SK-N-SH (cell line): ENCODE results near the gene PKNOX2. TPM values are rescaled to one million over a fixed set of nuclear protein-coding genes. Genes with fewer than 3 reads are reported as not detected.

Experiments
- CTCF ChIA-PET: fragments of 300-600, 350-600 bp; formaldehyde crosslinking; extraction: SDS; loops from one replicate; lab custom pipeline; 2021; lab: Yijun Ruan, JAX
- POLR2A ChIA-PET: fragments of 350-600 bp; sonication (Branson Sonifier 250); formaldehyde crosslinking; extraction: SDS; loops from one replicate; lab custom pipeline; 2020; ENCODE audit warnings: antibody characterized with exemption, inconsistent platforms; lab: Yijun Ruan, JAX
- DNase-seq: peaks from one replicate; pipeline ENCODE4 v3.0.0; 2012
- H2AFZ ChIP-seq: fragments of 200-600 bp; sonication (generic); 2 replicates; pipeline ENCODE4 v1.8.1; 2016; ENCODE audit warnings: antibody characterized with exemption, mild to moderate bottlenecking, low read depth
- H3F3A ChIP-seq: fragments of 200-600 bp; sonication (generic); replicated peaks from 2 replicates; pipeline ENCODE3; 2016; ENCODE audit warnings: antibody characterized with exemption, mild to moderate bottlenecking; ENCODE audit not compliant: insufficient read depth
- H3K27ac ChIP-seq, 2 experiments: fragments of 200-500 bp in 1 of 2; fragments of 200-600 bp in 1 of 2; sonication (Bioruptor generic) in 1 of 2; sonication (generic), shearing (Covaris generic) in 1 of 2; 2 replicates each; pipeline versions ENCODE4 v1.5.1 to v1.6.1; 2014 to 2016; ENCODE audit warnings: low read depth in 2 of 2, inconsistent platforms in 1 of 2, low read length in 1 of 2, mild to moderate bottlenecking in 1 of 2, mixed read lengths in 1 of 2
- H3K27me3 ChIP-seq: fragments of 200-600 bp; sonication (generic), shearing (Covaris generic); 2 replicates; pipeline ENCODE4 v1.6.1; 2016; ENCODE audit warnings: mixed run types; ENCODE audit not compliant: insufficient read depth
- H3K36me3 ChIP-seq, 2 experiments: fragments of 200-500 bp in 1 of 2; fragments of 200-600 bp in 1 of 2; sonication (Bioruptor generic) in 1 of 2; sonication (generic) in 1 of 2; replicated peaks in 1 of 2; 2 replicates each; pipeline versions ENCODE3 to v1.5.1; 2014 to 2016; ENCODE audit warnings: low read length in 1 of 2, mild to moderate bottlenecking in 1 of 2; ENCODE audit not compliant: insufficient read depth in 2 of 2, control insufficient read depth in 1 of 2
- H3K4me1 ChIP-seq, 2 experiments: fragments of 200-500 bp in 1 of 2; fragments of 200-600 bp in 1 of 2; sonication (Bioruptor generic) in 1 of 2; sonication (generic), shearing (Covaris generic) in 1 of 2; 2 replicates each; pipeline versions ENCODE4 v1.5.1 to v1.6.1; 2014 to 2016; ENCODE audit warnings: low read depth in 1 of 2, low read length in 1 of 2, mixed run types in 1 of 2; ENCODE audit not compliant: insufficient read depth in 2 of 2, control insufficient read depth in 1 of 2
- H3K4me2 ChIP-seq: fragments of 200-600 bp; sonication (generic), shearing (Covaris generic); 2 replicates; pipeline ENCODE4 v1.6.1; 2017; ENCODE audit warnings: mixed run types
- H3K4me3 ChIP-seq, 2 experiments: fragments of 200-500 bp in 1 of 2; fragments of 200-600 bp in 1 of 2; sonication (Bioruptor generic) in 1 of 2; sonication (generic), shearing (Covaris generic) in 1 of 2; 2 replicates each; pipeline versions ENCODE4 v1.5.1 to v1.8.1; 2014 to 2016; ENCODE audit warnings: low read depth in 2 of 2, inconsistent platforms in 1 of 2, low read length in 1 of 2, mild to moderate bottlenecking in 1 of 2, mixed read lengths in 1 of 2, moderate library complexity in 1 of 2
- H3K79me2 ChIP-seq: fragments of 200-600 bp; sonication (generic); 2 replicates; pipeline ENCODE4 v1.8.1; 2017; ENCODE audit warnings: mild to moderate bottlenecking; ENCODE audit not compliant: insufficient read depth
- H3K9ac ChIP-seq: fragments of 200-600 bp; sonication (generic); 2 replicates; pipeline ENCODE4 v1.6.1; 2017; ENCODE audit warnings: mixed run types
- H3K9me2 ChIP-seq: fragments of 200-600 bp; sonication (generic); 2 replicates; pipeline ENCODE4 v1.6.1; 2017; ENCODE audit warnings: mixed run types
- H3K9me3 ChIP-seq: fragments of 200-600 bp; sonication (generic); 2 replicates; pipeline ENCODE4 v1.6.1; 2017; ENCODE audit warnings: mixed run types, mild to moderate bottlenecking, moderate library complexity
- H4K20me1 ChIP-seq: fragments of 200-600 bp; sonication (generic); 2 replicates; pipeline ENCODE4 v1.6.1; 2017; ENCODE audit warnings: mild to moderate bottlenecking, mixed run types; ENCODE audit not compliant: insufficient read depth
- CHD2 ChIP-seq: fragments of 150-350 bp; IDR thresholded peaks from 2 replicates; pipeline ENCODE4 v1.6.1; 2018; ENCODE audit warnings: low read length; ENCODE audit not compliant: partially characterized antibody
- ELF1 ChIP-seq: IDR thresholded peaks from 2 replicates; pipeline ENCODE4 v1.4.0; 2012
- EP300 ChIP-seq, 2 experiments: IDR thresholded peaks; 2 replicates each; pipeline versions ENCODE4 v1.4.0 to v1.6.1; 2012; ENCODE audit warnings: borderline replicate concordance in 1 of 2, low read depth in 1 of 2, low read length in 1 of 2
- EZH2phosphoT487 ChIP-seq: fragments of 200-600 bp; sonication (generic); IDR thresholded peaks from 2 replicates; pipeline ENCODE4 v1.6.1; 2017; ENCODE audit warnings: low read depth, mixed run types, mild to moderate bottlenecking, antibody characterized with exemption, moderate library complexity, borderline replicate concordance
- FOSL2 ChIP-seq: IDR thresholded peaks from 2 replicates; pipeline ENCODE4 v1.4.0; 2012; ENCODE audit warnings: low read depth, mild to moderate bottlenecking, moderate library complexity, borderline replicate concordance
- GABPA ChIP-seq: IDR thresholded peaks from 2 replicates; pipeline ENCODE4 v1.4.0; 2012; ENCODE audit warnings: low read depth, mild to moderate bottlenecking
- JUND ChIP-seq: IDR thresholded peaks from 2 replicates; pipeline ENCODE4 v1.4.0; 2012
- NFIC ChIP-seq: IDR thresholded peaks from 2 replicates; pipeline ENCODE4 v1.4.0; 2012; ENCODE audit warnings: borderline replicate concordance
- PBX3 ChIP-seq: IDR thresholded peaks from 2 replicates; pipeline ENCODE4; 2012
- POLR2AphosphoS5 ChIP-seq: IDR thresholded peaks from 2 replicates; pipeline ENCODE4 v1.6.1; 2012; ENCODE audit warnings: low read depth, low read length
- RAD21 ChIP-seq: IDR thresholded peaks from 2 replicates; pipeline ENCODE4 v1.6.1; 2012; ENCODE audit warnings: mild to moderate bottlenecking, low read length
- RXRA ChIP-seq: IDR thresholded peaks from 2 replicates; pipeline ENCODE4 v1.4.0; 2012; ENCODE audit warnings: low read depth, mild to moderate bottlenecking, borderline replicate concordance
- SIN3A ChIP-seq: IDR thresholded peaks from 2 replicates; pipeline ENCODE4 v1.6.1; 2012; ENCODE audit warnings: low read depth, mild to moderate bottlenecking, low read length, moderate library complexity, borderline replicate concordance
- SMC3 ChIP-seq: IDR thresholded peaks from 2 replicates; pipeline ENCODE4 v1.6.1; 2012; ENCODE audit warnings: low read depth, low read length, improper control_type of control experiment
- TCF12 ChIP-seq: IDR thresholded peaks from 2 replicates; pipeline ENCODE4 v1.4.0; 2012
- TEAD4 ChIP-seq: IDR thresholded peaks from 2 replicates; pipeline ENCODE4 v1.4.0; 2012; ENCODE audit warnings: mild to moderate bottlenecking, borderline replicate concordance; ENCODE audit not compliant: insufficient read depth
- USF1 ChIP-seq: IDR thresholded peaks from 2 replicates; pipeline ENCODE4 v1.4.0; 2012; ENCODE audit warnings: low read depth, borderline replicate concordance
- USF2 ChIP-seq: fragments of 150-350 bp; IDR thresholded peaks from 2 replicates; pipeline ENCODE4 v1.6.1; 2017; ENCODE audit warnings: antibody characterized with exemption, low read length, low read depth, borderline replicate concordance
- YY1 ChIP-seq: IDR thresholded peaks from 2 replicates; pipeline ENCODE4 v1.4.0; 2012; ENCODE audit warnings: low read depth, mild to moderate bottlenecking
- ZBTB33 ChIP-seq: IDR thresholded peaks from 2 replicates; pipeline ENCODE4 v1.4.0; 2012; ENCODE audit warnings: low read depth, borderline replicate concordance
- WGBS: methylation state at CpG from one replicate; pipeline ENCODE4 v1.1.6; 2017; ENCODE audit warnings: low lambda C conversion rate; 5-methylcytosine and 5-hydroxymethylcytosine counted together
- polyA plus RNA-seq, 3 experiments: library from polyadenylated mRNA; depleted of rRNA; stranded (reverse); fragments of >200 nt; gene quantifications; 2 replicates each; pipeline ENCODE4 v1.2.3, GENCODE V29; 2012

Gene PKNOX2
- polyA plus RNA-seq, 1 of the 3 experiments (the other 2 are of a cell fraction), result 0.02 TPM

- Histone ChIP-seq H2AFZ (no peak overlapping the region), H3K4me2 (no peak overlapping the region), H3K4me3 (no peak overlapping the region), H3K9ac (no peak overlapping the region), H3K27me3 (no peaks in the 10 kb centered on the region; the same call in 1 of the 2 replicates), H4K20me1 (no peaks in the 10 kb centered on the region), H3K4me1 (peaks cover 0 to 4% of the 10 kb centered on the region in 2 experiments; a peak in 1 of 4 replicates), H3K27ac (no peak overlapping the region), H3K36me3 (no peaks in the 10 kb centered on the region), H3K9me3 (no peaks in the 10 kb centered on the region), H3K79me2 (no peaks in the 10 kb centered on the region), H3F3A (no peaks in the 10 kb centered on the region), H3K9me2 (no peaks in the 10 kb centered on the region)
- 37% methylated on average over 8 of the region's 8 CpGs for WGBS
- TF ChIP-seq YY1, result no peak
- no peak for TF ChIP-seq TCF12
- TF ChIP-seq TEAD4, result no peak
- TF ChIP-seq ELF1, result no peak
- TF ChIP-seq ZBTB33, result no peak
- TF ChIP-seq NFIC, result no peak
- TF ChIP-seq SIN3A, result no peak
- TF ChIP-seq EZH2phosphoT487, result no peak
- no peak for TF ChIP-seq POLR2AphosphoS5
- no peak for TF ChIP-seq RAD21
- no peak for TF ChIP-seq EP300 (IDR thresholded peaks at IDR 0.05; ENCODE audit: borderline replicate concordance in 1 of 2, low read depth in 1 of 2, low read length in 1 of 2)
- no peak for TF ChIP-seq GABPA
- TF ChIP-seq CHD2, result no peak
- TF ChIP-seq JUND, result no peak
- TF ChIP-seq RXRA, result no peak
- no peak for TF ChIP-seq FOSL2
- no peak for TF ChIP-seq USF1
- CTCF ChIA-PET, result interaction anchor here (0.6 to 6.3 kb wide), 9 partner anchors 9 to 339 kb away, joined by 3 to 49 read pairs (median 8); no protein-coding TSS in a partner anchor
- POLR2A ChIA-PET, result no interaction called here
- DNase-seq, result no peak
These were observed 266.5 kb downstream of the PKNOX2 start for GRCh38 chr11:125431009-125431408.

GRCh38 chr11:125431481-125431880, 266.9 kb downstream of the PKNOX2 start:
- Histone ChIP-seq H3K9me3 (no peaks in the 10 kb centered on the region), H3K4me1 (peaks cover 0 to 4% of the 10 kb centered on the region in 2 experiments; a peak in 1 of 4 replicates), H3F3A (no peaks in the 10 kb centered on the region), H3K27me3 (no peaks in the 10 kb centered on the region; the same call in 1 of the 2 replicates), H3K9ac (no peak overlapping the region), H2AFZ (no peak overlapping the region), H3K27ac (no peak overlapping the region), H3K4me3 (no peak overlapping the region), H3K9me2 (no peaks in the 10 kb centered on the region), H4K20me1 (no peaks in the 10 kb centered on the region), H3K36me3 (no peaks in the 10 kb centered on the region), H3K4me2 (no peak overlapping the region), H3K79me2 (no peaks in the 10 kb centered on the region)
- 56% methylated on average over 6 of the region's 8 CpGs for WGBS
- no peak for DNase-seq
- ChIA-PET CTCF (interaction anchor here (0.6 to 6.3 kb wide), 12 partner anchors 8 to 683 kb away, joined by 3 to 49 read pairs (median 4); partner anchors contain the start of gene FEZ1), POLR2A (no interaction called here)
- TF ChIP-seq JUND (no peak), PBX3 (no peak), SMC3 (no peak), ELF1 (no peak), USF2 (no peak)
